Common myeloid progenitor, CD34-positive (primary cell): ENCODE results near the gene DAGLA.

Source experiments
- CTCF ChIA-PET: fragments of 350-600 bp; sonication (Branson Sonifier 250); formaldehyde crosslinking; loops from one replicate; lab custom pipeline; 2021; ENCODE audit warnings: antibody characterized with exemption; lab: Charles Lee
- POLR2A ChIA-PET: fragments of 350-600 bp; sonication (Branson Sonifier 250); formaldehyde crosslinking; loops from one replicate; lab custom pipeline; 2021; ENCODE audit warnings: antibody characterized with exemption; lab: Charles Lee
- DNase-seq, 3 donors: peaks; one replicate each; pipeline versions ENCODE4 v3.0.0 to v3.0.0-alpha.2; 2013
- H3K27ac ChIP-seq, 2 experiments: 1 replicate in 1 of 2; 2 replicates in 1 of 2; pipeline ENCODE4 v1.7.0; 2013; ENCODE audit warnings: inconsistent platforms in 2 of 2, low read length in 2 of 2, mild to moderate bottlenecking in 2 of 2, low read depth in 1 of 2, moderate library complexity in 1 of 2; ENCODE audit not compliant: severe bottlenecking in 2 of 2, insufficient read depth in 1 of 2, poor library complexity in 1 of 2
- H3K27me3 ChIP-seq, 5 experiments: replicated peaks in 2 of 5; 1 replicate in 3 of 5; 2 replicates in 2 of 5; pipeline versions ENCODE4 v1.6.1 to v1.7.0; 2013; ENCODE audit warnings: low read length in 4 of 5, mild to moderate bottlenecking in 2 of 5, moderate library complexity in 2 of 5, inconsistent platforms in 1 of 5; ENCODE audit not compliant: insufficient read depth in 5 of 5, control insufficient read depth in 4 of 5
- H3K36me3 ChIP-seq, 4 experiments: 1 replicate in 2 of 4; 2 replicates in 2 of 4; pipeline versions ENCODE4 v1.6.1 to v1.7.0; 2013; ENCODE audit warnings: low read length in 3 of 4, control low read depth in 1 of 4, mild to moderate bottlenecking in 1 of 4; ENCODE audit not compliant: control insufficient read depth in 4 of 4, insufficient read depth in 4 of 4
- H3K4me1 ChIP-seq, 4 experiments: 1 replicate in 3 of 4; 2 replicates in 1 of 4; pipeline versions ENCODE4 v1.6.1 to v1.7.1; 2013; ENCODE audit warnings: low read length in 3 of 4, mild to moderate bottlenecking in 3 of 4, control low read depth in 1 of 4, inconsistent platforms in 1 of 4, moderate library complexity in 1 of 4; ENCODE audit not compliant: control insufficient read depth in 4 of 4, insufficient read depth in 4 of 4; ENCODE audit errors: control extremely low read depth in 1 of 4
- H3K4me3 ChIP-seq, 7 experiments: 1 replicate in 4 of 7; 2 replicates in 3 of 7; pipeline versions ENCODE4 v1.5.1 to v1.7.0; 2013; ENCODE audit warnings: mild to moderate bottlenecking in 7 of 7, low read length in 6 of 7, moderate library complexity in 6 of 7, inconsistent platforms in 2 of 7, low read depth in 2 of 7, control low read depth in 1 of 7; ENCODE audit not compliant: insufficient read depth in 4 of 7, control insufficient read depth in 1 of 7; ENCODE audit errors: extremely low read depth in 1 of 7
- H3K9me3 ChIP-seq, 5 experiments: 1 replicate in 4 of 5; 2 replicates in 1 of 5; pipeline versions ENCODE4 v1.6.1 to v1.7.1; 2013; ENCODE audit warnings: low read length in 4 of 5, mild to moderate bottlenecking in 2 of 5, inconsistent platforms in 1 of 5, low read depth in 1 of 5, moderate library complexity in 1 of 5; ENCODE audit not compliant: control insufficient read depth in 4 of 5, insufficient read depth in 2 of 5; ENCODE audit errors: control extremely low read depth in 1 of 5
- WGBS: methylation state at CpG from one replicate; pipeline ENCODE4 v1.1.5; 2013; ENCODE audit not compliant: insufficient coverage; 5-methylcytosine and 5-hydroxymethylcytosine counted together

The DAGLA gene

GRCh38 chr11:61753672-61754071 lies 73.5 kb downstream of the DAGLA start:
- DNase-seq: no peak
- ChIA-PET POLR2A (no interaction called here), CTCF (interaction anchor here (0.6 to 1.5 kb wide), 9 partner anchors 20 to 1238 kb away, joined by 3 to 4 read pairs (median 3); no protein-coding TSS in a partner anchor)
- Histone ChIP-seq H3K4me1 (peaks cover 0 to 27% (median 16%) of the 10 kb centered on the region in 4 experiments), H3K27me3 (peaks cover 0 to 27% (median 6%) of the 10 kb centered on the region in 5 experiments), H3K27ac (no peak overlapping the region), H3K4me3 (no peak overlapping the region), H3K36me3 (no peaks in the 10 kb centered on the region), H3K9me3 (no peaks in the 10 kb centered on the region)
- WGBS: 80% methylated on average over 4 of the region's 5 CpGs

- ChIA-PET CTCF (interaction anchor here (1.0 to 1.4 kb wide), 3 partner anchors 8 to 33 kb away, joined by 3 to 5 read pairs (median 3); no protein-coding TSS in a partner anchor), POLR2A (no interaction called here)
- DNase-seq: peak in 1 of 3 donors; percentile 13
- WGBS: 94% methylated on average over 27 of the region's 31 CpGs
- no peak overlapping the region for H3K4me3 ChIP-seq
- peaks cover 0 to 26% (median 16%) of the 10 kb centered on the region in 4 experiments for H3K4me1 ChIP-seq
- peaks cover 0 to 27% (median 6%) of the 10 kb centered on the region in 5 experiments for H3K27me3 ChIP-seq
- H3K9me3 ChIP-seq: no peaks in the 10 kb centered on the region
- H3K27ac ChIP-seq: no peak overlapping the region
- no peaks in the 10 kb centered on the region for H3K36me3 ChIP-seq
Observed at GRCh38 chr11:61754534-61755482, 74.6 kb downstream of the DAGLA start.

- H3K4me3 ChIP-seq: no peak overlapping the region
- H3K9me3 ChIP-seq: no peaks in the 10 kb centered on the region
- ChIA-PET CTCF (interaction anchor here (0.7 to 1.4 kb wide), 3 partner anchors 9 to 118 kb away, joined by 3 to 5 read pairs (median 4); no protein-coding TSS in a partner anchor), POLR2A (no interaction called here)
- peaks cover 0 to 25% (median 16%) of the 10 kb centered on the region in 4 experiments for H3K4me1 ChIP-seq
- WGBS: 87% methylated on average over 2 of the region's 4 CpGs
- no peak for DNase-seq
- H3K36me3 ChIP-seq: no peaks in the 10 kb centered on the region
- no peak overlapping the region for H3K27ac ChIP-seq
- H3K27me3 ChIP-seq: peaks cover 0 to 26% (median 6%) of the 10 kb centered on the region in 5 experiments
Observed at GRCh38 chr11:61756147-61756451, 75.9 kb downstream of the DAGLA start.

- CTCF ChIA-PET: interaction anchor here (0.7 to 1.8 kb wide), 4 partner anchors 9 to 118 kb away, joined by 3 to 8 read pairs (median 4); no protein-coding TSS in a partner anchor
- no peak overlapping the region for H3K4me3 ChIP-seq
- 90% methylated on average over 3 of the region's 9 CpGs for WGBS
- H3K27ac ChIP-seq: no peak overlapping the region
- POLR2A ChIA-PET: no interaction called here
- H3K27me3 ChIP-seq: peaks cover 0 to 24% (median 6%) of the 10 kb centered on the region in 5 experiments
- peak in 2 of 3 donors; percentile 39 to 46 for DNase-seq
- H3K36me3 ChIP-seq: no peaks in the 10 kb centered on the region
- peaks cover 0 to 25% (median 16%) of the 10 kb centered on the region in 4 experiments for H3K4me1 ChIP-seq
- no peaks in the 10 kb centered on the region for H3K9me3 ChIP-seq
Observed at GRCh38 chr11:61756452-61757212, 76.4 kb downstream of the DAGLA start.

GRCh38 chr11:61757213-61757862 lies 77.1 kb downstream of the DAGLA start:
- 95% methylated on average over 15 of the region's 15 CpGs for WGBS
- Histone ChIP-seq H3K36me3 (no peaks in the 10 kb centered on the region), H3K4me3 (no peak overlapping the region), H3K9me3 (no peaks in the 10 kb centered on the region), H3K4me1 (peaks cover 0 to 25% (median 13%) of the 10 kb centered on the region in 4 experiments), H3K27ac (no peak overlapping the region), H3K27me3 (peaks cover 0 to 23% (median 3%) of the 10 kb centered on the region in 5 experiments)
- CTCF ChIA-PET: interaction anchor here (1.5 to 1.8 kb wide), 2 partner anchors 8 to 10 kb away, joined by 6 to 8 read pairs; no protein-coding TSS in a partner anchor
- POLR2A ChIA-PET: no interaction called here
- no peak for DNase-seq

GRCh38 chr11:61760946-61761345 lies 80.8 kb downstream of the DAGLA start:
- Histone ChIP-seq H3K9me3 (no peaks in the 10 kb centered on the region), H3K27ac (no peak overlapping the region), H3K27me3 (peaks cover 0 to 9% (median 2%) of the 10 kb centered on the region in 5 experiments), H3K36me3 (no peaks in the 10 kb centered on the region), H3K4me1 (peaks cover 0 to 12% (median 7%) of the 10 kb centered on the region in 4 experiments), H3K4me3 (no peak overlapping the region)
- WGBS: 94% methylated on average over 5 of the region's 13 CpGs
- ChIA-PET POLR2A (no interaction called here), CTCF (no interaction called here)
- DNase-seq: no peak
